Nephron progenitor cell (in vitro differentiated cells): ENCODE measurements around the gene BCORL1.

Experiments used
- DNase-seq: peaks from one replicate; pipeline ENCODE4 v3.0.0; 2021
- H3K27ac Mint-ChIP-seq: 2 replicates; pipeline ENCODE4 v1.8.0; 2021; ENCODE audit warnings: mild to moderate bottlenecking, moderate library complexity, mixed read lengths
- H3K27me3 Mint-ChIP-seq: 2 replicates; pipeline ENCODE4 v1.8.0; 2021; ENCODE audit warnings: mild to moderate bottlenecking, low read depth, mixed read lengths; ENCODE audit not compliant: poor library complexity
- H3K36me3 Mint-ChIP-seq: 2 replicates; pipeline ENCODE4 v1.8.0; 2021; ENCODE audit warnings: low read depth, mixed read lengths
- H3K4me1 Mint-ChIP-seq: 2 replicates; pipeline ENCODE4 v1.8.0; 2021; ENCODE audit warnings: mixed read lengths
- H3K4me3 Mint-ChIP-seq: 2 replicates; pipeline ENCODE4 v1.8.0; 2021; ENCODE audit warnings: mild to moderate bottlenecking, moderate library complexity, mixed read lengths
- H3K9me3 Mint-ChIP-seq: 2 replicates; pipeline ENCODE4 v1.8.0; 2021; ENCODE audit warnings: mild to moderate bottlenecking, moderate library complexity, mixed read lengths
- CTCF ChIP-seq: fragments of 200-600 bp; sonication (generic); IDR thresholded peaks from 2 replicates; pipeline ENCODE4 v1.5.0; 2021; ENCODE audit warnings: antibody characterized with exemption

Gene BCORL1, protein sequence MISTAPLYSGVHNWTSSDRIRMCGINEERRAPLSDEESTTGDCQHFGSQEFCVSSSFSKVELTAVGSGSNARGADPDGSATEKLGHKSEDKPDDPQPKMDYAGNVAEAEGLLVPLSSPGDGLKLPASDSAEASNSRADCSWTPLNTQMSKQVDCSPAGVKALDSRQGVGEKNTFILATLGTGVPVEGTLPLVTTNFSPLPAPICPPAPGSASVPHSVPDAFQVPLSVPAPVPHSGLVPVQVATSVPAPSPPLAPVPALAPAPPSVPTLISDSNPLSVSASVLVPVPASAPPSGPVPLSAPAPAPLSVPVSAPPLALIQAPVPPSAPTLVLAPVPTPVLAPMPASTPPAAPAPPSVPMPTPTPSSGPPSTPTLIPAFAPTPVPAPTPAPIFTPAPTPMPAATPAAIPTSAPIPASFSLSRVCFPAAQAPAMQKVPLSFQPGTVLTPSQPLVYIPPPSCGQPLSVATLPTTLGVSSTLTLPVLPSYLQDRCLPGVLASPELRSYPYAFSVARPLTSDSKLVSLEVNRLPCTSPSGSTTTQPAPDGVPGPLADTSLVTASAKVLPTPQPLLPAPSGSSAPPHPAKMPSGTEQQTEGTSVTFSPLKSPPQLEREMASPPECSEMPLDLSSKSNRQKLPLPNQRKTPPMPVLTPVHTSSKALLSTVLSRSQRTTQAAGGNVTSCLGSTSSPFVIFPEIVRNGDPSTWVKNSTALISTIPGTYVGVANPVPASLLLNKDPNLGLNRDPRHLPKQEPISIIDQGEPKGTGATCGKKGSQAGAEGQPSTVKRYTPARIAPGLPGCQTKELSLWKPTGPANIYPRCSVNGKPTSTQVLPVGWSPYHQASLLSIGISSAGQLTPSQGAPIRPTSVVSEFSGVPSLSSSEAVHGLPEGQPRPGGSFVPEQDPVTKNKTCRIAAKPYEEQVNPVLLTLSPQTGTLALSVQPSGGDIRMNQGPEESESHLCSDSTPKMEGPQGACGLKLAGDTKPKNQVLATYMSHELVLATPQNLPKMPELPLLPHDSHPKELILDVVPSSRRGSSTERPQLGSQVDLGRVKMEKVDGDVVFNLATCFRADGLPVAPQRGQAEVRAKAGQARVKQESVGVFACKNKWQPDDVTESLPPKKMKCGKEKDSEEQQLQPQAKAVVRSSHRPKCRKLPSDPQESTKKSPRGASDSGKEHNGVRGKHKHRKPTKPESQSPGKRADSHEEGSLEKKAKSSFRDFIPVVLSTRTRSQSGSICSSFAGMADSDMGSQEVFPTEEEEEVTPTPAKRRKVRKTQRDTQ (N-terminal part only)

GRCh38 chrX:129982300-129983251 lies at the start of gene BCORL1:
Gene BCORL1 (plus strand): TSS chrX:129982635. CDS start chrX:130005232, 22,597 bp downstream.
- Mint-ChIP-seq H3K4me1 (peaks cover 34% of the 10 kb centered on the region), H3K27ac (no peak within 1 kb of the TSS), H3K27me3 (peaks cover 6% of the 10 kb centered on the region), H3K36me3 (peaks cover 6% of the 10 kb centered on the region), H3K4me3 (no peak within 1 kb of the TSS), H3K9me3 (peaks cover 49% of the 10 kb centered on the region)
- no peak for TF ChIP-seq CTCF
- peak; percentile 85 for DNase-seq

DNA sequence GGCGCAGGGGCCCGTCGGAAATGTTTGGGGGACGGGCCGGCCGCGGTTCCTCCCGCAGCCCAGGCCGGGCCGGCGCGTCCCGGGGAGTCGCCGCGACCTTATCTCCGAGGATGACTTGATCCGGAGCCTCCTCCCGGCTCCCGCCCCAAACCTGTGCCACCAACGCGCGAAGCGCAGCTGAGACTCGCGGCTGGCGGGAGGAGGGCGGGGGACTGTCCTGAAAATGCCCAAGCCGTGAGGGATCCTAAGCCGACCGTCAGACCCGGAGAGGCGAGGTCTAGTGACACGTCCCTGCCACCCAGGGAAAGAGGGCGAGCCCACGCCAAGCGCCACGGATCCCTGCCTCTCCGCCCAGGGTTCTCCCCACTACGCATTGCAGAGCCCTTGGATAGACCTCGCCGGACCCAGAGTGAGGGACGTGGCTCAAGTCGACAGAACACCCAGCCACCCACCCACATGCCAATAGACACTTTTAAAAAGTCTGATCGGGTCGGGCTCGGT lies 49.6 kb upstream of the BCORL1 start:
- Mint-ChIP-seq H3K27me3 (peaks cover 41% of the 10 kb centered on the region), H3K4me1 (peaks cover 28% of the 10 kb centered on the region), H3K36me3 (peaks cover 4% of the 10 kb centered on the region), H3K9me3 (peaks cover 49% of the 10 kb centered on the region), H3K4me3 (peak overlapping the region; percentile 75), H3K27ac (no peak overlapping the region)
- no peak for TF ChIP-seq CTCF
- peak; percentile 35 for DNase-seq

GRCh38 chrX:129933700-129934099 lies 48.7 kb upstream of the BCORL1 start:
- H3K27me3 Mint-ChIP-seq: peaks cover 45% of the 10 kb centered on the region
- H3K36me3 Mint-ChIP-seq: peaks cover 4% of the 10 kb centered on the region
- no peak for DNase-seq
- H3K4me1 Mint-ChIP-seq: peaks cover 36% of the 10 kb centered on the region
- H3K4me3 Mint-ChIP-seq: peak overlapping the region; percentile 75
- peaks cover 52% of the 10 kb centered on the region for H3K9me3 Mint-ChIP-seq
- no peak overlapping the region for H3K27ac Mint-ChIP-seq
- TF ChIP-seq CTCF: no peak

DNA sequence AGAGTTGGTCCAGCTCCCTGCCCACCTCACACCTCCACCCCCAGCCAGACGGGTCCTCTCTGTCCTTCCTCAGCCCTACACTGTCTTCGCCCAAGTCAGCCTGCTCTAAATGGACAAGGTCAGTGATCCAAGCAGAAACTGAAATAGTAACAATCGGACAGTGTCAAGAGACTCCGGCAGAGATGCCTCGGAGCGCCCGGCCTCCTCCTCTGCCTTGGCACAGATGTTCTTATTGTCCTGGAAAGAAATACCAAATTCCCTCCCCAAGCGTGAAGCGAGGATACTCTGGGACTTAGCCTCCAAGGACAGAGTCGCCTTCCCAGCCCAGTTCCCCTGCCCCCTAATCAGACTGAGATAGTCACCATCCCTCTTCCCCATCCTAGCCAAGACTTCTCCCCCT lies 48.0 kb upstream of the BCORL1 start:
- DNase-seq: no peak
- peak overlapping the region; percentile 57 for H3K4me3 Mint-ChIP-seq
- no peak overlapping the region for H3K27ac Mint-ChIP-seq
- no peaks in the 10 kb centered on the region for H3K36me3 Mint-ChIP-seq
- H3K27me3 Mint-ChIP-seq: peaks cover 45% of the 10 kb centered on the region
- peaks cover 36% of the 10 kb centered on the region for H3K4me1 Mint-ChIP-seq
- H3K9me3 Mint-ChIP-seq: peaks cover 47% of the 10 kb centered on the region
- TF ChIP-seq CTCF: no peak

- DNase-seq: no peak
- Mint-ChIP-seq H3K4me1 (peaks cover 38% of the 10 kb centered on the region), H3K9me3 (peaks cover 47% of the 10 kb centered on the region), H3K4me3 (no peak overlapping the region), H3K27me3 (peaks cover 46% of the 10 kb centered on the region), H3K36me3 (no peaks in the 10 kb centered on the region), H3K27ac (no peak overlapping the region)
- TF ChIP-seq CTCF: no peak
Observed at GRCh38 chrX:129934952-129935351, 47.5 kb upstream of the BCORL1 start.
